ENCODE data around the gene CTR9. TPM values are rescaled to one million over a fixed set of nuclear protein-coding genes. Genes with fewer than 3 reads are reported as not detected.

The CTR9 gene
- total and polyA plus RNA-seq, 4 donors = 12.5 to 33.4 (median 19.7) TPM

- TF ChIP-seq ZBTB33 (IDR thresholded peaks at IDR 0.05) = no peak
- no peak for TF ChIP-seq HNF4G (IDR thresholded peaks at IDR 0.05)
- no peak for TF ChIP-seq SP1 (IDR thresholded peaks at IDR 0.05)
- TF ChIP-seq ATF3 (IDR thresholded peaks at IDR 0.05) = no peak
- TF ChIP-seq FOXA1 (IDR thresholded peaks at IDR 0.05) = no peak
- no peak for TF ChIP-seq EGR1 (IDR thresholded peaks at IDR 0.05; ENCODE audit: low read depth in 2 of 2)
- no peak for TF ChIP-seq HNF4A (conservative IDR thresholded peaks at IDR 0.05)
- no peak for TF ChIP-seq RXRA (IDR thresholded peaks at IDR 0.05)
- TF ChIP-seq, protein P1, sequence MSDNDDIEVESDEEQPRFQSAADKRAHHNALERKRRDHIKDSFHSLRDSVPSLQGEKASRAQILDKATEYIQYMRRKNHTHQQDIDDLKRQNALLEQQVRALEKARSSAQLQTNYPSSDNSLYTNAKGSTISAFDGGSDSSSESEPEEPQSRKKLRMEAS (IDR thresholded peaks at IDR 0.05) = no peak
- TF ChIP-seq JUND (IDR thresholded peaks at IDR 0.05) = no peak
Measured at GRCh38 chr11:10716122-10716521, 34.9 kb upstream of the CTR9 start (continued).

GRCh38 chr11:10716543-10717259, 34.3 kb upstream of the CTR9 start:
- no peaks in the 10 kb centered on the region for H3K36me3 ChIP-seq (ENCODE audit: control insufficient read depth in 4 of 4, insufficient read depth in 3 of 4, low read depth in 1 of 4, low read length in 3 of 4)
- WGBS = 81% methylated on average over 9 of the region's 9 CpGs
- H3K27ac ChIP-seq (ENCODE audit: low read depth in 1 of 2, low read length in 2 of 2) = no peak overlapping the region

More at GRCh38 chr11:10716543-10717259, 34.3 kb upstream of the CTR9 start:
- H3K9me3 ChIP-seq (ENCODE audit: control insufficient read depth in 4 of 4, low read length in 3 of 4) = no peaks in the 10 kb centered on the region
- no peak for DNase-seq (ENCODE audit: low spot score)
- H3K4me3 ChIP-seq (ENCODE audit: low read depth in 1 of 3, low read length in 3 of 3) = no peak overlapping the region
- no peaks in the 10 kb centered on the region for H3K4me1 ChIP-seq (ENCODE audit: control insufficient read depth in 4 of 4, insufficient read depth in 4 of 4, low read length in 3 of 4)
- TF ChIP-seq GABPA (IDR thresholded peaks at IDR 0.05 in 1 of 2, conservative IDR thresholded peaks at IDR 0.05 in 1 of 2) (no peak), JUND (IDR thresholded peaks at IDR 0.05) (no peak), ATF3 (IDR thresholded peaks at IDR 0.05) (no peak), RAD21 (IDR thresholded peaks at IDR 0.05) (no peak), NR2F2 (IDR thresholded peaks at IDR 0.05) (no peak), RXRA (IDR thresholded peaks at IDR 0.05) (no peak)
- TF ChIP-seq, protein P1 (IDR thresholded peaks at IDR 0.05) = no peak
- TF ChIP-seq, protein P2, sequence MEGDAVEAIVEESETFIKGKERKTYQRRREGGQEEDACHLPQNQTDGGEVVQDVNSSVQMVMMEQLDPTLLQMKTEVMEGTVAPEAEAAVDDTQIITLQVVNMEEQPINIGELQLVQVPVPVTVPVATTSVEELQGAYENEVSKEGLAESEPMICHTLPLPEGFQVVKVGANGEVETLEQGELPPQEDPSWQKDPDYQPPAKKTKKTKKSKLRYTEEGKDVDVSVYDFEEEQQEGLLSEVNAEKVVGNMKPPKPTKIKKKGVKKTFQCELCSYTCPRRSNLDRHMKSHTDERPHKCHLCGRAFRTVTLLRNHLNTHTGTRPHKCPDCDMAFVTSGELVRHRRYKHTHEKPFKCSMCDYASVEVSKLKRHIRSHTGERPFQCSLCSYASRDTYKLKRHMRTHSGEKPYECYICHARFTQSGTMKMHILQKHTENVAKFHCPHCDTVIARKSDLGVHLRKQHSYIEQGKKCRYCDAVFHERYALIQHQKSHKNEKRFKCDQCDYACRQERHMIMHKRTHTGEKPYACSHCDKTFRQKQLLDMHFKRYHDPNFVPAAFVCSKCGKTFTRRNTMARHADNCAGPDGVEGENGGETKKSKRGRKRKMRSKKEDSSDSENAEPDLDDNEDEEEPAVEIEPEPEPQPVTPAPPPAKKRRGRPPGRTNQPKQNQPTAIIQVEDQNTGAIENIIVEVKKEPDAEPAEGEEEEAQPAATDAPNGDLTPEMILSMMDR (IDR thresholded peaks at IDR 0.05; ENCODE audit: low read depth, low read length, missing input control) = no peak
- H3K9ac ChIP-seq (ENCODE audit: low read depth in 1 of 2, low read length in 2 of 2) = no peak overlapping the region
- H3K27me3 ChIP-seq (ENCODE audit: control insufficient read depth in 4 of 4, insufficient read depth in 4 of 4, low read length in 3 of 4) = no peaks in the 10 kb centered on the region

Measured in liver (tissue), 9 donors.